ENCODE results near the gene GNG8.
A peak's percentile ranks its signal among the peaks of the same experiment; 100 is the strongest.

Gene GNG8

DNA sequence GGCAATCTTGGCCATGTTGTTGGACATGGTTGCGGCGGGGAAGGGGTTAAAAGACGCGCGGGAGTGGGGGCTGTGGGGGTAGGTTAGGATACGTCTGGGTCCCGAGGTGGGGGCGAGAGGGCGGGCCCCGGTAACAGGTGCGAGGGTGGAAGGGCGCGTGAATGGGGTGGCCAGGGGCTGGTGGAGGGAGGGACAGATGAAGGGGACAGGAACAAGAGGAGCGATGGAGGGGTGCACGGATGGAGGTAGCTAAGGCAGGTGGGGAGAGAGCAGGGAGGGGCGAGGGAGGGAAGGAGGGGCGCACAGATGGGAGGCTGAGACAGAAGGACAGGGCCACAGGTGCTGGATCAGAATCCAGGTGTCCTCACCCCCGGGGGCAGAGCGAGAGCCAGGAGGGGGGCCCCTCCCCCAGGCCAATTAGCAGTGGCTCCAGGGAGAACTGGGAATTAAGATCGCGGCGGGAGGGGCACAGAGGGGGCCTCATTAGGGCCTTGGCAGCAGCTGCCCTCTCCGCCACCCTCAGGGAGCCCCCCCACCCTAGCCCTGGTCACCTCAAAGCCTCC, 1.3 kb downstream of the GNG8 start (continued):
- no peak; the same call in 1 of the 2 replicates for TF ChIP-seq ZNF10 (tag by site-specific recombination; IDR thresholded peaks at IDR 0.05)
- TF ChIP-seq ZNF121 (tag by site-specific recombination; IDR thresholded peaks at IDR 0.05): 0 out of 2 replicates have a peak, but pooled peaks have one; percentile 18
- TF ChIP-seq ZNF221 (tag by site-specific recombination; IDR thresholded peaks at IDR 0.05; ENCODE audit: borderline replicate concordance): no peak
- TF ChIP-seq ZNF677 (tag by site-specific recombination; IDR thresholded peaks at IDR 0.05): no peak
- no peak for TF ChIP-seq ZNF114 (tag by site-specific recombination; IDR thresholded peaks at IDR 0.05)
- TF ChIP-seq ZNF791 (tag by site-specific recombination; IDR thresholded peaks at IDR 0.05): no peak
- TF ChIP-seq TCF7L2 (IDR thresholded peaks at IDR 0.05; ENCODE audit: borderline replicate concordance, low read depth, low read length): no peak
- no peak for TF ChIP-seq ZNF558 (tag by site-specific recombination; IDR thresholded peaks at IDR 0.05)
- no peak for TF ChIP-seq ZNF510 (tag by site-specific recombination; IDR thresholded peaks at IDR 0.05; ENCODE audit: insufficient replicate concordance)
- TF ChIP-seq SCRT2 (tag by site-specific recombination; IDR thresholded peaks at IDR 0.05): peak; percentile 89
- no peak for TF ChIP-seq ZNF747 (tag by site-specific recombination; IDR thresholded peaks at IDR 0.05)
- TF ChIP-seq KLF9 (tag by site-specific recombination; IDR thresholded peaks at IDR 0.05; ENCODE audit: low read depth): no peak
- TF ChIP-seq, protein P1, sequence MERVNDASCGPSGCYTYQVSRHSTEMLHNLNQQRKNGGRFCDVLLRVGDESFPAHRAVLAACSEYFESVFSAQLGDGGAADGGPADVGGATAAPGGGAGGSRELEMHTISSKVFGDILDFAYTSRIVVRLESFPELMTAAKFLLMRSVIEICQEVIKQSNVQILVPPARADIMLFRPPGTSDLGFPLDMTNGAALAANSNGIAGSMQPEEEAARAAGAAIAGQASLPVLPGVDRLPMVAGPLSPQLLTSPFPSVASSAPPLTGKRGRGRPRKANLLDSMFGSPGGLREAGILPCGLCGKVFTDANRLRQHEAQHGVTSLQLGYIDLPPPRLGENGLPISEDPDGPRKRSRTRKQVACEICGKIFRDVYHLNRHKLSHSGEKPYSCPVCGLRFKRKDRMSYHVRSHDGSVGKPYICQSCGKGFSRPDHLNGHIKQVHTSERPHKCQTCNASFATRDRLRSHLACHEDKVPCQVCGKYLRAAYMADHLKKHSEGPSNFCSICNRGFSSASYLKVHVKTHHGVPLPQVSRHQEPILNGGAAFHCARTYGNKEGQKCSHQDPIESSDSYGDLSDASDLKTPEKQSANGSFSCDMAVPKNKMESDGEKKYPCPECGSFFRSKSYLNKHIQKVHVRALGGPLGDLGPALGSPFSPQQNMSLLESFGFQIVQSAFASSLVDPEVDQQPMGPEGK (tag by site-specific recombination; IDR thresholded peaks at IDR 0.05): peak; percentile 93
- TF ChIP-seq ZNF133 (tag by site-specific recombination; IDR thresholded peaks at IDR 0.05): no peak
- TF ChIP-seq, protein P2, sequence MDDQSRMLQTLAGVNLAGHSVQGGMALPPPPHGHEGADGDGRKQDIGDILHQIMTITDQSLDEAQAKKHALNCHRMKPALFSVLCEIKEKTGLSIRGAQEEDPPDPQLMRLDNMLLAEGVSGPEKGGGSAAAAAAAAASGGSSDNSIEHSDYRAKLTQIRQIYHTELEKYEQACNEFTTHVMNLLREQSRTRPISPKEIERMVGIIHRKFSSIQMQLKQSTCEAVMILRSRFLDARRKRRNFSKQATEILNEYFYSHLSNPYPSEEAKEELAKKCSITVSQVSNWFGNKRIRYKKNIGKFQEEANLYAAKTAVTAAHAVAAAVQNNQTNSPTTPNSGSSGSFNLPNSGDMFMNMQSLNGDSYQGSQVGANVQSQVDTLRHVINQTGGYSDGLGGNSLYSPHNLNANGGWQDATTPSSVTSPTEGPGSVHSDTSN (CRISPR knock-in tag; IDR thresholded peaks at IDR 0.05): no peak
- no peak for TF ChIP-seq ZNF140 (tag by site-specific recombination; IDR thresholded peaks at IDR 0.05)
- TF ChIP-seq ZNF654 (tag by site-specific recombination; IDR thresholded peaks at IDR 0.05; ENCODE audit: low read depth): no peak
- TF ChIP-seq ZNF76 (tag by site-specific recombination; IDR thresholded peaks at IDR 0.05; ENCODE audit: borderline replicate concordance, low read depth): peak; percentile 34; the same call in 1 of the 2 replicates
- peak; percentile 82 for TF ChIP-seq ZFHX2 (tag by site-specific recombination; conservative IDR thresholded peaks at IDR 0.05)
- TF ChIP-seq ZFP37 (tag by site-specific recombination; IDR thresholded peaks at IDR 0.05): no peak
- no peak for TF ChIP-seq MEIS1 (CRISPR knock-in tag; IDR thresholded peaks at IDR 0.05; ENCODE audit: borderline replicate concordance)
- TF ChIP-seq, protein P3, sequence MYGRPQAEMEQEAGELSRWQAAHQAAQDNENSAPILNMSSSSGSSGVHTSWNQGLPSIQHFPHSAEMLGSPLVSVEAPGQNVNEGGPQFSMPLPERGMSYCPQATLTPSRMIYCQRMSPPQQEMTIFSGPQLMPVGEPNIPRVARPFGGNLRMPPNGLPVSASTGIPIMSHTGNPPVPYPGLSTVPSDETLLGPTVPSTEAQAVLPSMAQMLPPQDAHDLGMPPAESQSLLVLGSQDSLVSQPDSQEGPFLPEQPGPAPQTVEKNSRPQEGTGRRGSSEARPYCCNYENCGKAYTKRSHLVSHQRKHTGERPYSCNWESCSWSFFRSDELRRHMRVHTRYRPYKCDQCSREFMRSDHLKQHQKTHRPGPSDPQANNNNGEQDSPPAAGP (tag by site-specific recombination; IDR thresholded peaks at IDR 0.05): peak; percentile 88
- TF ChIP-seq ZNF112 (tag by site-specific recombination; IDR thresholded peaks at IDR 0.05): no peak
- peak; percentile 73 for TF ChIP-seq ZNF335 (tag by site-specific recombination; conservative IDR thresholded peaks at IDR 0.05)
- no peak for TF ChIP-seq ZNF169 (tag by site-specific recombination; IDR thresholded peaks at IDR 0.05)
- peak; percentile 66 for TF ChIP-seq SCRT1 (tag by site-specific recombination; IDR thresholded peaks at IDR 0.05; ENCODE audit: borderline replicate concordance)
- TF ChIP-seq ZNF366 (tag by site-specific recombination; conservative IDR thresholded peaks at IDR 0.05): peak; percentile 87
- 0 out of 2 replicates have a peak, but pooled peaks have one; percentile 46 for TF ChIP-seq YY2 (tag by site-specific recombination; IDR thresholded peaks at IDR 0.05)
- no peak for TF ChIP-seq ZNF529 (tag by site-specific recombination; IDR thresholded peaks at IDR 0.05; ENCODE audit: insufficient replicate concordance)
- TF ChIP-seq BCL11B (tag by site-specific recombination; IDR thresholded peaks at IDR 0.05; ENCODE audit: low read depth): 0 out of 2 replicates have a peak, but pooled peaks have one; percentile 32
- TF ChIP-seq ZNF394 (tag by site-specific recombination; IDR thresholded peaks at IDR 0.05; ENCODE audit: borderline replicate concordance): no peak
- TF ChIP-seq, protein P4, sequence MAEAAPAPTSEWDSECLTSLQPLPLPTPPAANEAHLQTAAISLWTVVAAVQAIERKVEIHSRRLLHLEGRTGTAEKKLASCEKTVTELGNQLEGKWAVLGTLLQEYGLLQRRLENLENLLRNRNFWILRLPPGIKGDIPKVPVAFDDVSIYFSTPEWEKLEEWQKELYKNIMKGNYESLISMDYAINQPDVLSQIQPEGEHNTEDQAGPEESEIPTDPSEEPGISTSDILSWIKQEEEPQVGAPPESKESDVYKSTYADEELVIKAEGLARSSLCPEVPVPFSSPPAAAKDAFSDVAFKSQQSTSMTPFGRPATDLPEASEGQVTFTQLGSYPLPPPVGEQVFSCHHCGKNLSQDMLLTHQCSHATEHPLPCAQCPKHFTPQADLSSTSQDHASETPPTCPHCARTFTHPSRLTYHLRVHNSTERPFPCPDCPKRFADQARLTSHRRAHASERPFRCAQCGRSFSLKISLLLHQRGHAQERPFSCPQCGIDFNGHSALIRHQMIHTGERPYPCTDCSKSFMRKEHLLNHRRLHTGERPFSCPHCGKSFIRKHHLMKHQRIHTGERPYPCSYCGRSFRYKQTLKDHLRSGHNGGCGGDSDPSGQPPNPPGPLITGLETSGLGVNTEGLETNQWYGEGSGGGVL (tag by site-specific recombination; IDR thresholded peaks at IDR 0.05): peak; percentile 94
- TF ChIP-seq ZNF473 (tag by site-specific recombination; IDR thresholded peaks at IDR 0.05): no peak
- TF ChIP-seq PRDM1 (tag by site-specific recombination; IDR thresholded peaks at IDR 0.05): no peak
- TF ChIP-seq, protein P5, sequence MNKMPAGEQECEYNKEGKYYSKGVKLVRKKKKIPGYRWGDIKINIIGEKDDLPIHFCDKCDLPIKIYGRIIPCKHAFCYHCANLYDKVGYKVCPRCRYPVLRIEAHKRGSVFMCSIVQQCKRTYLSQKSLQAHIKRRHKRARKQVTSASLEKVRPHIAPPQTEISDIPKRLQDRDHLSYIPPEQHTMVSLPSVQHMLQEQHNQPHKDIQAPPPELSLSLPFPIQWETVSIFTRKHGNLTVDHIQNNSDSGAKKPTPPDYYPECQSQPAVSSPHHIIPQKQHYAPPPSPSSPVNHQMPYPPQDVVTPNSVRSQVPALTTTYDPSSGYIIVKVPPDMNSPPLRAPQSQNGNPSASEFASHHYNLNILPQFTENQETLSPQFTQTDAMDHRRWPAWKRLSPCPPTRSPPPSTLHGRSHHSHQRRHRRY (tag by site-specific recombination; IDR thresholded peaks at IDR 0.05): no peak

All from HEK293 (cell line).